IMR-90 (cell line): Measurements from ENCODE around the gene CES1. TPM values are rescaled to one million over a fixed set of nuclear protein-coding genes. Genes with fewer than 3 reads are reported as not detected.

Source experiments
- polyA plus RNA-seq, 3 experiments: library from polyadenylated mRNA; depleted of rRNA; stranded (reverse); fragments of >200 nt; gene quantifications; 2 replicates each; pipeline ENCODE4 v1.2.3, GENCODE V29; 2012; ENCODE audit warnings: low replicate concordance in 1 of 3
- total RNA-seq: library from RNA; depleted of rRNA; stranded (reverse); fragments of >200 nt; gene quantifications from 2 replicates; pipeline ENCODE4 v1.2.3, GENCODE V29; 2012; rRNA removed

CES1 gene
- total and polyA plus RNA-seq, 2 of the 4 experiments (the other 2 are of a cell fraction) = 0.03 TPM; not detected in 1

Other genes starting within 250 kb of the CES1 start
- gene SLC6A2, start 177.1 kb downstream of the CES1 start, total RNA-seq = not detected in 2 replicates
- gene SLC6A2, start 177.1 kb downstream of the CES1 start, polyA plus RNA-seq (2012; rRNA removed) = not detected in 2 replicates
- not detected in 2 replicates for gene CES5A, start 42.3 kb upstream of the CES1 start, total RNA-seq
- gene CES5A, start 42.3 kb upstream of the CES1 start, polyA plus RNA-seq (2012; rRNA removed) = not detected in 2 replicates